SK-N-SH (cell line): ENCODE data around the gene KRT71.

ENCODE experiments used
- CTCF ChIP-seq: fragments of 200-600 bp; sonication (generic); IDR thresholded peaks from 2 replicates; pipeline ENCODE4 v1.6.1; 2017; ENCODE audit warnings: antibody characterized with exemption, mild to moderate bottlenecking, moderate library complexity
- GABPA ChIP-seq: IDR thresholded peaks from 2 replicates; pipeline ENCODE4 v1.4.0; 2012; ENCODE audit warnings: low read depth, mild to moderate bottlenecking
- NFIC ChIP-seq: IDR thresholded peaks from 2 replicates; pipeline ENCODE4 v1.4.0; 2012; ENCODE audit warnings: borderline replicate concordance
- POLR2AphosphoS5 ChIP-seq: IDR thresholded peaks from 2 replicates; pipeline ENCODE4 v1.6.1; 2012; ENCODE audit warnings: low read depth, low read length
- REST ChIP-seq: IDR thresholded peaks from 2 replicates; pipeline ENCODE4 v1.6.1; 2012; ENCODE audit warnings: mild to moderate bottlenecking, low read depth, low read length, moderate library complexity
- RXRA ChIP-seq: IDR thresholded peaks from 2 replicates; pipeline ENCODE4 v1.4.0; 2012; ENCODE audit warnings: low read depth, mild to moderate bottlenecking, borderline replicate concordance
- ZBTB33 ChIP-seq: IDR thresholded peaks from 2 replicates; pipeline ENCODE4 v1.4.0; 2012; ENCODE audit warnings: low read depth, borderline replicate concordance

- TF ChIP-seq CTCF (peak; percentile 36), POLR2AphosphoS5 (no peak), RXRA (no peak), REST (no peak), ZBTB33 (no peak), GABPA (no peak), NFIC (no peak)
Observed at GRCh38 chr12:52561880-52562449, 9.0 kb upstream of the KRT71 start.
